ENCODE results near the gene PREP. TPM values are rescaled to one million over a fixed set of nuclear protein-coding genes. Genes with fewer than 3 reads are reported as not detected.

Gene PREP
- total RNA-seq, 1 donor from 2014 or later: 25.2 TPM

GRCh38 chr6:105258816-105259215 is 144.1 kb downstream of the PREP start:
- intact Hi-C loops (cut with micrococcal nuclease): no loop called here
- Histone ChIP-seq H3K4me3 (no peak overlapping the region), H3K27me3 (ENCODE audit: low read depth) (no peaks in the 10 kb centered on the region), H3K36me3 (no peaks in the 10 kb centered on the region), H3K27ac (replicated peaks) (peak overlapping the region; percentile 85), H3K4me1 (peaks cover 31% of the 10 kb centered on the region), H3K9me3 (replicated peaks) (no peaks in the 10 kb centered on the region)
- TF ChIP-seq, protein P1, sequence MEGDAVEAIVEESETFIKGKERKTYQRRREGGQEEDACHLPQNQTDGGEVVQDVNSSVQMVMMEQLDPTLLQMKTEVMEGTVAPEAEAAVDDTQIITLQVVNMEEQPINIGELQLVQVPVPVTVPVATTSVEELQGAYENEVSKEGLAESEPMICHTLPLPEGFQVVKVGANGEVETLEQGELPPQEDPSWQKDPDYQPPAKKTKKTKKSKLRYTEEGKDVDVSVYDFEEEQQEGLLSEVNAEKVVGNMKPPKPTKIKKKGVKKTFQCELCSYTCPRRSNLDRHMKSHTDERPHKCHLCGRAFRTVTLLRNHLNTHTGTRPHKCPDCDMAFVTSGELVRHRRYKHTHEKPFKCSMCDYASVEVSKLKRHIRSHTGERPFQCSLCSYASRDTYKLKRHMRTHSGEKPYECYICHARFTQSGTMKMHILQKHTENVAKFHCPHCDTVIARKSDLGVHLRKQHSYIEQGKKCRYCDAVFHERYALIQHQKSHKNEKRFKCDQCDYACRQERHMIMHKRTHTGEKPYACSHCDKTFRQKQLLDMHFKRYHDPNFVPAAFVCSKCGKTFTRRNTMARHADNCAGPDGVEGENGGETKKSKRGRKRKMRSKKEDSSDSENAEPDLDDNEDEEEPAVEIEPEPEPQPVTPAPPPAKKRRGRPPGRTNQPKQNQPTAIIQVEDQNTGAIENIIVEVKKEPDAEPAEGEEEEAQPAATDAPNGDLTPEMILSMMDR (IDR thresholded peaks at IDR 0.05; ENCODE audit: borderline replicate concordance): no peak
- no peak for DNase-seq

GRCh38 chr6:105257340-105257739 is 145.5 kb downstream of the PREP start:
- no peaks in the 10 kb centered on the region for H3K9me3 ChIP-seq (replicated peaks)
- H3K4me3 ChIP-seq: no peak overlapping the region
- H3K4me1 ChIP-seq: peaks cover 26% of the 10 kb centered on the region
- no peaks in the 10 kb centered on the region for H3K36me3 ChIP-seq
- TF ChIP-seq, protein P1 (IDR thresholded peaks at IDR 0.05; ENCODE audit: borderline replicate concordance): no peak
- intact Hi-C loops (cut with micrococcal nuclease): no loop called here
- no peaks in the 10 kb centered on the region for H3K27me3 ChIP-seq (ENCODE audit: low read depth)
- peak overlapping the region; percentile 8 for H3K27ac ChIP-seq (replicated peaks)
- DNase-seq: no peak

DNA sequence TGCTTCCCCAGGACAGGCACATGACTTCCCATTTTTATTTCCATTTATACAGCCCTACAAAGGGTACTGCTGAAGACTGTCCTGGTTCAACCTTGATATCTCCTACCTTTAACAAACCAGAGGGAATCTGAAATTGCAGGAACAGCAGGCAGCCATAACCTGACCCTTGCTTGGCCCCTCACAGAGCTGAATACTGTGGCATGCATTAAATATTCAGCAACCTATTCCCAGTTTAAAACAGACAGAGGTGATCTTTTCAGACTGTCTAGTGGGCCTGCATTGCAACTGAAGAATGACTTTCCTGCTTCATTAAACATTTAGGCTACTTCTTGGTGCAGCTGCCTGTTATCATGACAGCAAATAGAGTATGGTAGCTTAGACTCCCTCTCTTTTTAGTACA is 146.3 kb downstream of the PREP start:
- Histone ChIP-seq H3K27me3 (ENCODE audit: low read depth) (no peaks in the 10 kb centered on the region), H3K9me3 (replicated peaks) (no peaks in the 10 kb centered on the region), H3K4me3 (no peak overlapping the region), H3K27ac (replicated peaks) (peak overlapping the region; percentile 8), H3K4me1 (peaks cover 26% of the 10 kb centered on the region), H3K36me3 (no peaks in the 10 kb centered on the region)
- TF ChIP-seq, protein P1 (IDR thresholded peaks at IDR 0.05; ENCODE audit: borderline replicate concordance): no peak
- no peak for DNase-seq
- intact Hi-C loops (cut with micrococcal nuclease): no loop called here

- Histone ChIP-seq H3K27me3 (ENCODE audit: low read depth) (no peaks in the 10 kb centered on the region), H3K4me1 (peaks cover 14% of the 10 kb centered on the region), H3K27ac (replicated peaks) (no peak overlapping the region), H3K36me3 (no peaks in the 10 kb centered on the region), H3K9me3 (replicated peaks) (no peaks in the 10 kb centered on the region), H3K4me3 (no peak overlapping the region)
- no peak for DNase-seq
- intact Hi-C loops (cut with micrococcal nuclease): no loop called here
- TF ChIP-seq, protein P1 (IDR thresholded peaks at IDR 0.05; ENCODE audit: borderline replicate concordance): no peak
Observed at GRCh38 chr6:105253787-105254186, 149.1 kb downstream of the PREP start.

GRCh38 chr6:105251689-105252088 is 151.2 kb downstream of the PREP start:
- Histone ChIP-seq H3K27me3 (ENCODE audit: low read depth) (no peaks in the 10 kb centered on the region), H3K4me3 (no peak overlapping the region), H3K27ac (replicated peaks) (no peak overlapping the region), H3K9me3 (replicated peaks) (no peaks in the 10 kb centered on the region), H3K36me3 (no peaks in the 10 kb centered on the region), H3K4me1 (peaks cover 3% of the 10 kb centered on the region)
- intact Hi-C loops (cut with micrococcal nuclease): no loop called here
- TF ChIP-seq, protein P1 (IDR thresholded peaks at IDR 0.05; ENCODE audit: borderline replicate concordance): no peak
- no peak for DNase-seq

GRCh38 chr6:105250533-105250932 is 152.3 kb downstream of the PREP start:
- TF ChIP-seq, protein P1 (IDR thresholded peaks at IDR 0.05; ENCODE audit: borderline replicate concordance): no peak

More at GRCh38 chr6:105250533-105250932, 152.3 kb downstream of the PREP start:
- Histone ChIP-seq H3K36me3 (no peaks in the 10 kb centered on the region), H3K27ac (replicated peaks) (no peak overlapping the region), H3K27me3 (ENCODE audit: low read depth) (no peaks in the 10 kb centered on the region), H3K4me3 (no peak overlapping the region), H3K9me3 (replicated peaks) (no peaks in the 10 kb centered on the region), H3K4me1 (no peaks in the 10 kb centered on the region)
- intact Hi-C loops (cut with micrococcal nuclease): no loop called here
- DNase-seq: no peak
